Measurements from ENCODE around the gene CLMN.

DNA sequence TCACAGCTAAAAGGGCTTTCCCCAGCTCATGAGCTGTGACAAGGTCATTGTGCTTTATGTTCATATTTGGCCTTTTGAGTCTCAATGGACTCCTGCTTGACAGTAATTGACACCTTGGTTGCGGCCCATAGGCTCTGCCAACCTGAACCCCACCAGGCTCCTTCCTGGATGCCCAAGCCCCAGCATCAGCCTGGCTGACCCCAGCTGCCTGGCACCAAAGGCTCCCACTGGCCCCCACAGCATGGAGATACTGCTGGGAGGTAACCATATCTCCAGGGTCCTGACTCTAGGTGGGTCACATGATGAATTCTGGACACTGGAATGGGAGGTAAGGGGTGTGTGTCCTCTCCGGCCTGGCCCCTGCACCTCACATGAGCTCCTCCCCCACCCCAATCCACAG is 50.2 kb downstream of the CLMN start:
- TF ChIP-seq POLR2A (IDR thresholded peaks at IDR 0.05; ENCODE audit: low read depth, low read length): no peak
- no peak for TF ChIP-seq POLR2AphosphoS5 (IDR thresholded peaks at IDR 0.05; ENCODE audit: low read depth, low read length)

Data from GM12891 (cell line).